GM21717 (cell line): ENCODE measurements around the gene MISP3.

ENCODE experiments used
- ATAC-seq: cut with Tn5 transposase; IDR thresholded peaks from one replicate; pipeline ENCODE4 v1.9.1; 2021; ENCODE audit warnings: mild to moderate bottlenecking, moderate library complexity; ENCODE audit not compliant: unreplicated experiment

MISP3 gene

DNA sequence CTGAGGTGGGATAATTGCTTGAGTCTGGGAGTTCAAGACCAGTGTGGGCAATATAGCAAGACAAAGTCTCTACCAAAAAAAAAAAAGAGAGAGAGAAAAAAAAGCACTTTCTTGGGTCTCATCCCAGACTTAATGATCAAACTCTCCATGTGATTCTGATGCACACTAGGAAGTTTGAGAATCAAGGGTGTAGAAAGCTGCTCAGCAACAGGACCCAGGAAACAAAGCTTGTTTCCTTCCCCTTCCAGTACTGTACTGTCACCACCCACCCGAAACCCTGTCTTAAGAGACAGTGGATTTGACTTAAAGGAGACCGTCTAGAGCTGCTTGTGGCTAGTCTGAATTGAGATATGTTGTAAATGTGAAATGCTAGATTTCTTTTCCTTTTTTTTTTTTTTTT lies 5.8 kb downstream of the MISP3 start:
- ATAC-seq = no peak

DNA sequence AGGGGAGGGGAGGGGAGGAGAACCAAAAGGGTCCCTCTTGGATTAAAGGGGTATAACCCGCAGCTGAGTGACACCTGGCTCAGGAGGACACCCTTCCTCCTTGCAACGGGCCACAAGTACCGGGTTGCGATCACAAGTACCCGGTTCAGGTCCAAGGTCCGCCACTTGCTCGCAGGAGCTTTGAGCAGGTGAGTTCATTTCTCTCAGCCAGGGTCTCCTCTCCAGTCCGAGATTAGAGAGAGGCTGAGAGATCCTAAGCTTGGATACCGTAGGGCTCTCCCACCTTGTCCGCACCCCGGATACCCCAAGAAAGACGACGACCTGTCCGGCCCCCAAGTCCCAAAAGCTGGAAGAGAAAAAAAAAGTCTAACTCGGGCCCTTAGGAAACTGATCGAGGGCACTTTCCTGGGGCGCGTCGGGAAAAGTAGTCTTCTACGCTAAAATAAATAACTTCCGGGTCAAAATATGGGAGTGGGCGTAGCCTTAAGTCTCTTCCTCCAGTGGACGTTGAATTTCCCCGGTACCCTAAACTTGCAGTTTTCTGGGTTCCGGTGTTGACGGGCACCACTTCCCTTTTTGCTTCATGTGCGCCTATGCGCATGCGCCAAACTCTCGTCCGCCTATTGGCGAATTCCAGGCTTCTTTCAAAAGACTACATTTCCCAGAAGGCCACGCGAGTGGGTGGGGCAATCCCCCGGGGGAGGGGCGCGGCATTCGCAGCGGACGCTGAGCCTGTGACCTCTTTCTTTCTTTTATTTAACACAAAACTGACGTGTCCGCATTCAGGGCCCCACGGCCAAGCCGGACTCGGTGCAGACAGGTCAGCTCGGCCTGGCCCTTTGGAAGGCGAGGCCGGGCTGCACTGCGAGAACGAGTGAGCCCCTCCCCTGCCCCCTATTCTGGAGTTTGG lies 8.6 kb downstream of the MISP3 start:
- ATAC-seq = peak; percentile 56

GRCh38 chr19:14081797-14082674 lies 9.4 kb downstream of the MISP3 start:
- ATAC-seq = peak; percentile 11

- ATAC-seq = no peak
These were observed 10.0 kb downstream of the MISP3 start for GRCh38 chr19:14082675-14082960.

DNA sequence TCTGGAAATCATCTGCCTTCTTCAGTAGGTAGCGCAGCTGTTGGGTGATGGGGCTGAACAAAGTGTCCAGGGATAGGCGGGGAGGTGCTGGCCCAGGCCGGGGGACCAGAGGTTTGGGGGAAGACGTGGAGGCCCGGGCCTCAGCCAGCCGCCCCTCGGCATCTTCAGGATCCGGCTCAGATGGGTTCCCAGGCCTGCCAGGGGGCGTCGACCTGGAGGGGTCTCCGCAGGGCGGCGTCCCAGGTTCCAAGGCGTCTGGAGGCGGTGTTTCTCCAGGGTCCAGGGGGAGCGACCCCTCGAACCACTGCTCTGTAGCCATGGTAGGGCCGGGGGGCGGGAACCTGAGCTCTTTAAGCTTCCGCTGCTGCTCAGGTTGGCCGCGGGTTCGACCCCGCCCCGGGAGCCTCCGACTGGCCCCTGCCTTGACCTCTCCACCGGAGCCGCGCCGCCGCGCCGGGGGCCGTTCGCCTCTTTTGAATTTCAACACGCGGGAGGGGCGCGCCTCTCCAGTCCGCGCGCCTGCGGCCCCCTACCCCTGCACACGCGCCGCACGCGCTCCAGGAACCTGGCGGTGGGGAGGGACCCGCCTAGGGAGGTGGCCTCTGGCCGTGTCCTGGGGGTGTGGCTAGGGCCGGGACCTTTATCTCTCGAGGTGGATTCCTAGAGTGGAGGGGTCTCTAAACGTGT lies 12.9 kb downstream of the MISP3 start, which contains the start of gene C19orf67:
Gene C19orf67 (minus strand): TSS at position 475 of the 687 bp plus-strand sequence. CDS start 156 bp downstream, at position 319.
- ATAC-seq = no peak

GRCh38 chr19:14086098-14086497 lies 13.5 kb downstream of the MISP3 start:
- ATAC-seq = no peak

DNA sequence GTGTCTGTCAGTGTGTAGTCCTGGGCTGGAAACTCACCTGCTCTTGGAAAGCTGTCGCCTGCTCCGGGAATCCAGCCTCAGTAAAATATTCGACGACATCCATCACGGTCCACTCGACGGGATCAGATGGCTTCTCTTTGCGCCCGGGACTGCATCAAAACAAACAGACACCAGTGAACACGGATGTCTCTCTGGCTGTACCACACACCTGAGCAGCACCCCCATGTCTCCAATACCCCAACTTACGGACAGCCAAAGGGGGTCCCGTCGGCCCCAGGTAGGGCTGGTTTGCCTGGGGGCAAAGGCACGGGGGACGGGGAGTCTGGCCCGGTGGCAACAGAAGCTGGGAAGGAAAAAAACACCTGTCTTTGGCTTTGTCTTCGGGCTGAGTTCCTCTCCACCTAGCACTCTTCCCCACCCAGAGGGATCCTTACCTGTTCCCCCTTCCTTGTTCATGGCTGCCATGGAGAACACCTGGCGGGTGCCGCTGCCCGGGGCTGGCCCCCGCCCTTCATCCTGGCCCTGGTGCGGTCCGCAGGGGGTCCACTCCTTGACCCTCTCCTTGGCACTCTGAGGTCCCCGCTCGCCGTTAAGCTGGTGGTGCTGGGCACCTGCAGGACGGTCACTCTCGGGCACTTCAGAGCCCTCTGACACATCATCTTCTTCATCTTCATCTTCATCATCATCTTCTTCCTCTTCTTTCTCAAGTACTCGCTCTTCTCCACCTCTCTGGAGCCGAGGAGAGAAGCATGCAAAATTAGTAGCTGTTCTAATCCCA lies 16.2 kb downstream of the MISP3 start:
- no peak for ATAC-seq

DNA sequence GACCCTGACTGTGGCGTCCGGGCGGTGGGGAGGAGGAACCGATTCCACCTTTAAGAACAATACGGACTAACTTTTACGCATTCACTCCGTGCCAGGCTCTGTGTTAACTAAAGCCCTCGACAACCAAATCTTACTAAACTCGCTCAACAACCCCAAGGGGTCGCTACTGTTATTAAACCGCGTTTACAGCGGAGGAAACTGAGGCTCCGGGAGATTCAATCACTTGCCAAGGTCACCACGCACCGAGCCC lies 16.8 kb downstream of the MISP3 start:
- ATAC-seq = no peak

GRCh38 chr19:14089662-14090508 lies 17.3 kb downstream of the MISP3 start:
- ATAC-seq = no peak

DNA sequence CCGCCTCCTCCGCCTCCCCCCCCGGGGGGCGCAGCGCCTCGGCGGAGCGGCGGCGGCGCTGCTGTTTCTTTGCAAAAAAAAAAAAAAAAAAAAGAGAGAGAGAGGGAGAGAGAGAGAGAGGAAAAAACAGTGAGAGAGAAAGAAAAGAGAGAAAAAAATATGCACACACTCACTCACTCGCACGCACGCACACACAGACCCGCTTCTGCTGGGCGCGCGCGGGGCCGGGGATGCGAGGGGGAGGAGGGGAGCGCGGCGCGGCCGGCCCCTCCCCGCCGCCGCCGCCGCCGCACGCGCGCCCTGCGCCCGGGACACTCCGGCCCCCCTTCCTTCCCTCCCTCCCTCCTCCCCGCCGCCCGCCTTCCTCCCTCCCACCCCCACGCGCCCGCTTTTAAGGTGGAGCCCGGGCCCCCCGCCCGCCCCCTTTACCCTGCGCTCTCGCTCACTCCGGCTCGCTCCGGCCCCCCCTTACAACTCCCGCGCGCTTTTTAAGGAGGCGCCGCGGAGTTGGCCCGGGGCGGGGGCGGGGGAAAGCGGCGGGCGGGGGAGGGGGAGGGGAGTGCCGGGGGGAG lies 18.0 kb downstream of the MISP3 start, which contains the start of gene SAMD1:
Gene SAMD1 (minus strand): TSS at position 243 of the 572 bp plus-strand sequence.
- peak; percentile 30 for ATAC-seq

DNA sequence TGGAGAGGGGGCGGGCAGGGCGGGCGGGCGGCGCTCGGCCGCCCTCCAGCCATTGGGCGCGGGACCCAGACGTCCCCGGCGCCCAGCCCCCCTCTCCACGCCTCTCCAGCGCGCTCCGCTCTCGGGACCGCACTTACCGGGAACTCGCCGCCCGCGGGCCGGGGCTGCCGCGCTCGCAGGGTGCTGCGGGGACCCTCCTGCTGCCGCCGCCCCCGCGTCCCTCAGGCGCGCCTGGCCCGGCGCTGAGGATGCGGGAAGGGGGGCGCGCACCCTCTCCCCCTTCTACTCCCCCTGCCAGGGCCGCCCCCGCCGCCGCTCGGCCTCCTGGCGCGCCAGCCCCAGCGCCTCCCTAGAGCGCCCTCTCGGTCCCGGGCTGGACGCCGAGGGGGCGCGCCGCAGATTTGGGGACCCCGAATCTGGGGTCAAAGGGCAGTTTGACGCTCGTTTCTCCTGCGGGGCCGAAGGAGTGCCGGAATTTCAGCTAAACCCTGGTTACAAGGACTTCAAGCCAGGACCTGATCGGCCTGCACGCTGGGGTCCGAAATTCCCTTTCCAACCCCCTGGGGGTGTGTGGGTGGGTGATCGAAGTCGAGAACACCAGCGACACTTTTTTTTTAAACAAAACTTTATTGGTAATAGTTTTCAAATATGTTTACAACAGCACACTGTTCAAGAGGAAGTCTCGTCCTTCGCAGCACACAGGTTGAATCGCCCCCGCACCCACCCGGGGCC lies 18.7 kb downstream of the MISP3 start:
- peak; percentile 40 for ATAC-seq

DNA sequence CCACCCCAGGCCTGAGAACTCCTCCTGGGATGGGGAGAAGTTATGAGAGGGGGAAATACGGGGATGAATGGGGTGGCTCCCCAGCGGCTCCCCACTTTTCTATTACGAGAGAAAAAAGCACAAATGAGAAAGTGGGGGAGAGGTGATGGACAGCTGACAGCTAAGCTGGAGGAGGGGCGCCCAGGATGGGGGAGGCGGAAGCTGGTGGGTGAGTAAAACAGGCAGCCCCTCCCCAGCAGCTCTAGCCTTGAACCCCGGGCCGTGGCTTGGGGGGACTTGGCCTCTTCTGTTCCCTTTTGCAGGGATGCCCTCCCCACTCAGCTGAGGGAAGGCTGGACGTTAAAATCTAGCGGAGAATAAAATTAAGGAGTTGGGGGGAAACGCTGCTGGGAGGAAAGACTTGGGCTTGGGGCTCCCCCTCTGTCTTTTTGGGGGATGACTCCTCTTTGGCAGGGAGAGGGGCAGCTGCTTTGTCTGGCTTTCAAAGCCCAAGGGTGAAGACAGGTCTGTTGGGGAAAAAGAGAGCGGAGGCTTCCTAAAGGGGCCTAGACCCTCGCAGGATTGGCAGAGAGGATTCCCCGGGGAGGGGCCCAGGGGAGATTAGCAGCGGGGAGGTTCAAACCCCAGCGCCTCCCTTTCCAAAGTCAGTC lies 19.4 kb downstream of the MISP3 start:
- ATAC-seq = peak; percentile 8

DNA sequence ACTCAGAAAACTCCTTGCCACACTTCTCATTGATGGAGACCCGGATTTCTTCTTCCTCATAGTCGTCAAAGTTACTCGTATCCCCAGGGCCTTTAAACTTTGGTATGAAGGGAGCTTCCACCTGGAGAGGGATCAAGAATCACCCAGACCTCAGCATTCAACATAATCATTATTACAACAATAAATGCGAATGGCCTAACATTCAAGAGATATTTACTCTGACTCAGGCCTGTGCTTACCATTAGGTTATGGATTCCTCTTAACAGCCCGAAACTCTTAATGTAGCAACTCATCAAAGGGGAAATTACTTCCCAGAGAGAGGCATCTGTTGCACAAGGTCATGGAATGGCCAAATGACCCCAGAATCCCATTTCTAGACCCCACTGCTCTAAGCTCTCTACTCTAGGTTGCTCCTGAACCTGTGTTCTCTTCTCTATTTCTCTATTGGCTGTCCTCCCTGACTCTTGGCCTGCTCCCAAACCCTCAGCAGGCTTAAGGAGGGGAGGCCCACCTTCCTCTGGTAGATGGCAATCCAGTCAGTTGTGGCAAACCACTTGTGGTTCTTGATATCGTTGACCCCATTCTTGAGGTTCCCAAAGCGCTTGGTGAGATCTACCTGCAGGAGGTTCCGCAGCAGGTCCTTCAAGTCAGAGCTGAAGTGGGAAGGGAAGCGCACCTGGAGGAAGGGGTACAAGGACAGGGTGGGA lies 20.7 kb downstream of the MISP3 start:
- ATAC-seq = no peak

DNA sequence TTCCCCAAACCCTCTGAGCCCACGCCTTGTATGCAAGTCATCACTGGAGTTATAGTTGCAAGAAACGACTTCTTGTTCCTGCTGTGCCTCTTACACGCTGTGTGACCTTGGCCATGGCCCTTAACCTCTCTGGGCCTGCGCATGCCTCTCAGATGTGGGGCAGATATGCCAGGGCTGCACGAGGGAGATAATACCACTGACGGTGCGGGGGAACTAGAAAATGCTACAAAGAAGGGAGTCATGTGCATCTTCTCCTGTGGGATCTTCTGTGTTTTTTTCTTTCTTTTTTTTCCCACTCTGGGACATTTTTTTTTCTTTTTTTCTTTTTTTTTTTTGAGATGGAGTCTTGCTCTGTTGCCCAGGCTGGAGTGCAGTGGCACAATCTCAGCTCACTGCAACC lies 22.3 kb downstream of the MISP3 start:
- ATAC-seq = no peak

GRCh38 chr19:14096272-14096992 lies 23.8 kb downstream of the MISP3 start:
- ATAC-seq = no peak

- ATAC-seq = no peak
These were observed 25.1 kb downstream of the MISP3 start for GRCh38 chr19:14097532-14098151.
